Left lobe of liver (tissue), 2 donors: Measurements from ENCODE around the gene KANSL3. TPM values are rescaled to one million over a fixed set of nuclear protein-coding genes. Genes with fewer than 3 reads are reported as not detected.

ENCODE experiments used
- ATAC-seq: fragments of 200-7000 bp; cut with Tn5 transposase; one replicate; pipeline ENCODE4 v1.9.1; 2020; ENCODE audit warnings: mild to moderate bottlenecking, moderate library complexity
- DNase-seq: peaks from one replicate; pipeline ENCODE4 v3.0.0-alpha.2; 2020; ENCODE audit warnings: low spot score
- total RNA-seq: library from RNA; stranded (reverse); gene quantifications from one replicate; pipeline ENCODE4 v1.2.1, GENCODE V29; 2021
- donor health status: DM: no; HTN: no; CAD: no; lungs with moderate emphysema.
- donor health status: DM: no; HTN: yes; CAD: no.

The KANSL3 gene
- total RNA-seq, 1 donor from 2014 or later: 18.5 TPM

DNA sequence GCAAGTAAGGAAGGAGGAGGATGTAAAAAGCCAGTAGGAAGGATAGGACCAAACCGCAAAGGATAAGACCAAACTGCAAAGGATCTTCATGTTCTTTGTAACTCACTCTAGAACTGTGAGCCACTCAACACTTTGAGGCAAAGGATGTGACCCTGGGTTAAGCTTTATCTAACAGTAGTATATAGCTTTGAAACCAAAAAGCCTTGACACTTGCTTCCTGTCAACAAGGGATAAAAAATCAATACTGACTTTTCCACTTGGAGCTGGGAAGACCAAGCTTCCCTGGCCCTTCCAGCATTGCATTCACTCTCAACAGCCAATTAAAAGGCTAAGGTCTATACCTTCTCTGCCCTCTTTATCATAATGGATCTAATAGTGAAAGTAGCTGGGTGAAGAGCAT is 22.0 kb downstream of the KANSL3 start:
- no peak for DNase-seq
- ATAC-seq: no peak

DNA sequence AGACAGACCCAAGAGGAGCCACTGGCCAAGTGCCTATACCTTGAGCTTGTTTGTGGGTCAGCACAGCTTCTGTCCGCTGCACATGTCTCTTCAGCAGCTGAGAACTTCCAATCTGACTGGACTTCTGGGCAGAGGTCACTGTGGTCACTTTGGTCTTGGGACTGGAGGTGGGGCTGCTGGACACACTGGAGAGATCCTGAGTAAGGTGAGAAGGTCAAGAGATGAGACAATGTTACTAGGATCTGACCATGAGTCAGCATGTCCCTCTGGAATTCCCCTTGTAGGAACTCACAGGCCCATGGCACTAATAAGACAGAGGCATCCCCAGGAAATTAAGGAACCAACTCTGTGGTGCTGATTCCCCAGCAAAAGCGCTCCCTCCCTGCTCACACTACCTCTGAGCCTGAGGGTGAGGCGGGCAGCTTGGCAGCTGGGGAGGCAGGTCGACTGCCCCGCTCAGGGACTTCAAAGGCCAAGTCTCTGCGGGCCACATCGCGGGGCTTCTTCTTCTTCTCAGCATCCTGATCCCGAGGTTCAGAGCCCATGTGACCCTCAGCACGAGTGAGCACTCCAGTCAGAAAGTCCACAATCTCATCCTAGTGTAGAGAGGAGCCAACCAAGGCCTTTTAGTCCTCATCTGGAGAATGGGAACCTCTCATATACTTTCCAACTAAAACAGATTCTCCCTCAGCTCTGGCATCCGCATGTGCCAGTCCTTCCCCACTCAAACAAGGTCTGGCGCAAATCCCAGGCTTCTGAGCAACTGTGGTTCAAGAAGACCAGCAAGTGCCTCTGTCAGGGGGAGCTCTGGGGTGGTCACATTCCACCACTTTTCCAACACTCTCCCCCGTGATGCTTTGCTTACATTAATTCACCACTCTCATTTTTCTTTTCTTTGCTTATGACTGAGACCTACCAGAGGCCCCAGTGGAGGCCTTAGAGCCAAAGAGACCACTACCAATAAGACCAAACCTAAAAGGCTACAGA is 29.4 kb downstream of the KANSL3 start:
- no peak for DNase-seq
- ATAC-seq: peak; percentile 26

GRCh38 chr2:96604104-96604503 is 34.0 kb downstream of the KANSL3 start:
- ATAC-seq (no peak), DNase-seq (no peak)

- ATAC-seq: peak; percentile 87
These were observed 35.7 kb downstream of the KANSL3 start for GRCh38 chr2:96602330-96602823.

GRCh38 chr2:96601382-96602292 is 36.5 kb downstream of the KANSL3 start:
- DNase-seq (no peak), ATAC-seq (peak; percentile 66)

More at GRCh38 chr2:96602330-96602823, 35.7 kb downstream of the KANSL3 start:
- DNase-seq: no peak

DNA sequence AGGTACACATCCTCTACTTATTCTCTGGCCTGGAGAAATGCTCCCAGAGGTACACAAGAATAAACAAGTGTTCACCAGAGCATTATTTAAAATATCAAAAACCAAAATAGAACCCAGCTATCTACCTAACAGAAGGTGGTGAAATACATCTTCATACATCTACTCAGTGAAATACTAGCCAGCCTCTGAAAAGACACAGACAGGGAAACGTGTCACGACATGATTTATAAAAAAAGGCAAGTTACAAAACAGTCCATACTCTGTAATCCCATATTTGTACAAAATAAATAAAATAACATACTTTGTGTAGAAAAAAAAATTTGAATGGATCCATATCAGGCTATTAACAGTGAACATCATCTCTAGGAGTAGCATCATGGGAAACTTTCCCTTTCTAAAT is 38.2 kb downstream of the KANSL3 start:
- ATAC-seq (no peak), DNase-seq (no peak)

DNA sequence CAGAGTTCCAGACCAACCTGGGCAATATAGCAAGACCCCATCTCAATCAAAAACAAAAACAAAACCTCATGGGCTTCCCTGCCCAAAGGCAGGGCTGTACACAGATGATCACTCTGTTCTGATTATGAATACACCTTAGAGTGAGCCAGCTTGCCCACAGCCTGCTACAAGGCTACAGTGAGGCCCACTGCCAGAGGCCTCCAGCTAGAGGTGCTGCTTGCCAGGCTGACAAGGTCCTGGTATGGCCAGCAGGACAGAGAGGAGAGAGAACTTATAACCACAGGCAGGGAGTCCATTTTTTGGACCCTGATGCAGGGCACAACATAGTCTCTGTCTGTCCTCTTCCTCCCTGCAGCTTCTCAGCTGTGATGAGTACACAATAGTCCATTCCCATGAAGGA is 41.5 kb downstream of the KANSL3 start:
- DNase-seq: no peak
- ATAC-seq: no peak

- ATAC-seq: no peak
- DNase-seq: no peak
These were observed 43.4 kb downstream of the KANSL3 start for GRCh38 chr2:96594691-96595152.

DNA sequence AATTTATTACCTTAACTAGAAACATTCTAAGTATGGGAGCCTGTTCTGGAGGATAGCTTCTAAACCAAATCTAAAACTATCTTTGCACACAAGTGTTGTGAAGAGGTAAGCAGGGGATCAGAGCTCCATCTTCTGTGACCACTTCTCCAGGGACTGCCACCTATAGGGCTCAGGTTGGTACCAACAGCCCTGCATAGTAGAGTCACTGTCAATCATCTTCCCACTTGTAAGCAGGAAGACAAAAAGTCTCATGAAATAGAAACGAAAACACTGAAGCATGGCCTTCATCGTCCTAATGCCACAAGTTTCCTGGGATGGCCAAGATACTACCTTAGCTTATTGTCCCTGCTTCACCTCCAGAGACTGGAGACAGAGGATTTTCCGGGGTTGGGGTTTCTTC is 43.8 kb downstream of the KANSL3 start:
- DNase-seq: no peak
- no peak for ATAC-seq

DNA sequence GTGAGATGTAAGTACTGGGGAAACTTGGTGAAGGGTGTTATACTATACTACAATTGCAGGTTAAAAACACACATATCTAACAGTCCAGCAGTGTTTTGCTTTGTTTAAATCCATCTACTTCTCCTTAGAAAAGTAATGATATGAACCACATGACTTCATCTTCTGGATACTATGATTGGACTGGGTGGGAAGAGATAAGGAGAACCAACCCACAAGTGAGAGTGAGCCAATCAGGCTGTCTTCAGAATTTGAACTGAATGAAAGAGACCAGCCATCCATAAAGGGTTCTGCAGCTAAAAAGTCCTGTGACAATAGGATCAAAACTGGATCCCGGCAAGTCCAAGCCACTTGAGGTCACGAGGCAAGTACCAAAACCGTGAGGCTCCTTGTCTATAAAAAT is 46.6 kb downstream of the KANSL3 start:
- DNase-seq (no peak), ATAC-seq (no peak)

GRCh38 chr2:96591054-96591453 is 47.1 kb downstream of the KANSL3 start:
- DNase-seq (no peak), ATAC-seq (no peak)

GRCh38 chr2:96587843-96588242 is 50.3 kb downstream of the KANSL3 start:
- no peak for DNase-seq
- no peak for ATAC-seq

GRCh38 chr2:96584017-96584416 is 54.1 kb downstream of the KANSL3 start:
- ATAC-seq: no peak

GRCh38 chr2:96580771-96581170 is 57.3 kb downstream of the KANSL3 start:
- DNase-seq (no peak), ATAC-seq (no peak)

More at GRCh38 chr2:96584017-96584416, 54.1 kb downstream of the KANSL3 start:
- no peak for DNase-seq

DNA sequence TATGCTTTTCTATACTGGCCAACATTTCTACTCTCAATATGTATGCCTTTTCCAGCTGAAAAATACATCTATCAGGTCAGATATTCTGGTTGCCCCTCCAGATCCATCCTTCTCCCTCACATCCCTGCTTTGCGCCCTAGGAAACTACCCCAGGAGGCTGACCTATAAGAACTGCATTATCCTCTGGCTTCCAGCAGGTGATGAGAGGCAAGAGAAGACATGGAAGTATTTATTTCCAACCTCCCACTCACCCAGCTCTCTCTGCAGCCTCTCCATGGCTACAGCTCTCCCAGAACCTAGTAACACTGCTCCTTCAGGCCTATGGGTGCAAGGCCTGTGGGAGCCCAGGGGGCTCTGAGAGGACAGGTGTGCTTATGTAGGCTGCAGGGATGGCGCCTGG is 58.7 kb downstream of the KANSL3 start:
- ATAC-seq: no peak
- DNase-seq: no peak

- DNase-seq: no peak
- no peak for ATAC-seq
These were observed 59.4 kb downstream of the KANSL3 start for GRCh38 chr2:96578731-96579130.

DNA sequence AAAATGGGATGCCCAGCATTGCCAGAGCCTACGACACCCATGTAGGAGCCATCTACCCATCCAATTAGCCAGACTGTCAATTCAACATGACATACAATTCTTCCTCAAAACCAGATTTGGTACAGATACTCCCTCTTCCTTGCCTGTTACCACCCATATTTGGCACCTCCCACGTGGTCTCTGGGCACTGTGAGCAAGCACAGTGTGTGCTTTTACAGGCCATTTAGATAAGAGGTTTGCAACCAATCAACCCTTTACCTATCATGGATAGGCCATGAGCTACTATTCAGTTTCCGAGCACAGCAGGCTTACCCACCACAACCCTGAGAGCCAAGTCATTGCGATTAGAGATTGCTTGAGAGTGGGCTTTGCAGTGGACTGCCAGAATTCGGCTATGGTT is 60.6 kb downstream of the KANSL3 start:
- ATAC-seq: no peak
- no peak for DNase-seq

DNA sequence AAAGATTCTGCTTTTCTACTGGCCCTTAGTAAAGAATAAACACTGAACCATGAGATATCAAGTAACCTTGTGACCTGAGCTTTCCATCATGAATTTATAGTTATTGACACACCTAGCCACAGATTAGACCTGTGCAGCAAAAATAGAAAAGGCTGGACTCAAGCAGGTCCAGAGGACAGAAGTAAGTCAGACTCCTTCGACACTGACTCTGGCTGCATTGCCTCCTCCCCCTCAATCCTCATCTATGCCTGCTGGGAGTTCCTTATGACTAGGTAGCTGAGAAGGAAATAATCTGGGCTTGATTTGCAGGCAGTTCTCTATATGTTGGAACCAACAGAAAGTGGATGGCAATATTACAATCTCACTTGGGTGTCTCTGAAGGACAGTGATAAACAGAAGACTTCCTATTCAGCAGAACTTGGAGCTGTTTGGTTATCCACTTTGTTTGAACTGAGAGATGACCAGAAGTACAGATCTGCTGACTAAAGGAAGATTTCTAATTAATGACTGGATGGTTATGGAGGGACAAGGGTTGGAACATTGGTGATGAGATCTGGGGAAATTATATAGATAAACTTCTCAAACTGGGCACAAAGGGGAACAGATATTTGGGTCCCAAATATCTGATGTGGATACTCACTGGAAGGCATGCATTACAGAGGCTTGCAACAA is 62.2 kb downstream of the KANSL3 start:
- no peak for DNase-seq
- no peak for ATAC-seq

DNA sequence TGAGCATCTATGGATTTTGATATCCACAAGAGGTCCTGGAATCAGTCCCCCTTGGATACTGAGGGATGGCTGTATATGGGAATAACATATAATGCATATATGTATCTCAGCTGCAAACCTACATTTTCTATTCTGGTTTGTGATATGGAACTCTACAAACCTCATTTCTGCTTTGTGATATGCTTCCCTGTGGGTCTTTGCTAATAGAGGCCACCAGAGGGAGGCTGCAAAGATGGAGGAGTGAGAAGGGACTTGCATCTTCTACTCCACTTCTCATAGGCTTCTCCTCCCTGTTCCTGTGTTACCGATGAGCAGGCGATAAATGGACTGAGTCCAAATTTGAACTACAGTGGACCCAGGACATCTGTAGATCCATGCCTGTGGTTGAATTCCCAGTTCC is 63.7 kb downstream of the KANSL3 start:
- DNase-seq (no peak), ATAC-seq (no peak)

DNA sequence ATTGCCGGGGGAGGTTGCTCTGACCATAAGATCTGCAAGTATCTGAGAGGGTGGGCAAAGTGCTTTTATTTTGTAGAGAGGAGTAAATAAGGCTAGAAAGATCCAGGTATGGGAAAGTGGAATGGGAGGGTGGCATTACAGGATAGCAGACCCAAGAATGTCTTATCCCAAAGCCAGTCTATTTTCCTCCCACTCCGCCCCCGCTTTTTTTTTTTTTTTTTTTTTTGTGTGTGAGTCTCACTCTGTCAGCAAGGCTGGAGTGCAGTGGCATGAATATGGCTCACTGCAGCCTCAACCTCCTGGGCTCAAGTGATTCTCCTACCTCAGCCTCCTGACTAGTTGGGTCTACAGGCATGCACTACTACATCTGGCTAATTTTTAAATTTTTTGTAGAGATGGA is 70.0 kb downstream of the KANSL3 start:
- ATAC-seq (no peak), DNase-seq (no peak)

- ATAC-seq: no peak
- no peak for DNase-seq
These were observed 73.0 kb downstream of the KANSL3 start for GRCh38 chr2:96565111-96565510.
